Upper lobe of left lung (tissue), 6 donors: ENCODE measurements around the gene TCERG1. TPM values are rescaled to one million over a fixed set of nuclear protein-coding genes. Genes with fewer than 3 reads are reported as not detected.
A peak's percentile ranks its signal among the peaks of the same experiment; 100 is the strongest.

Experiments
- ATAC-seq, 2 donors: fragments of 200-7000 bp; cut with Tn5 transposase; one replicate each; pipeline ENCODE4 v1.9.1; 2022; ENCODE audit warnings: mild to moderate bottlenecking in 2 of 2, moderate library complexity in 2 of 2; ENCODE audit not compliant: low FRiP score in 2 of 2
- DNase-seq, 2 donors: peaks; one replicate each; pipeline ENCODE4 v3.0.0-alpha.2; 2019 to 2020
- H3K27ac ChIP-seq, 4 donors: fragments of 200-600 bp; sonication (generic); one replicate each; pipeline ENCODE4 v1.5.1; 2016 to 2019
- H3K27me3 ChIP-seq, 4 donors: fragments of 200-600 bp; sonication (generic); one replicate each; pipeline ENCODE4 v1.5.1; 2017 to 2019
- H3K36me3 ChIP-seq, 4 donors: fragments of 200-600 bp; sonication (generic); one replicate each; pipeline ENCODE4 v1.5.1; 2016 to 2019
- H3K4me1 ChIP-seq, 4 donors: fragments of 200-600 bp; sonication (generic); one replicate each; pipeline ENCODE4 v1.5.1; 2018 to 2019
- H3K4me3 ChIP-seq, 4 donors: fragments of 200-600 bp; sonication (generic); one replicate each; pipeline ENCODE4 v1.5.1; 2017 to 2019; ENCODE audit warnings: mild to moderate bottlenecking in 2 of 4, moderate library complexity in 1 of 4
- H3K9me3 ChIP-seq, 4 donors: fragments of 200-600 bp; sonication (generic); one replicate each; pipeline ENCODE4 v1.5.1; 2018 to 2019
- CTCF ChIP-seq, 6 experiments: fragments of 450-650 bp in 4 of 6; fragments of 200-600 bp in 2 of 6; sonication (generic) in 2 of 6; IDR thresholded peaks; one replicate each; pipeline ENCODE4 v1.5.1; 2016 to 2019; ENCODE audit warnings: antibody characterized with exemption in 6 of 6
- EP300 ChIP-seq, 4 donors: sonication (generic); formaldehyde crosslinking; IDR thresholded peaks; one replicate each; pipeline ENCODE4 v1.5.1; 2017; ENCODE audit warnings: antibody characterized with exemption in 4 of 4, control low read depth in 2 of 4
- POLR2A ChIP-seq, 4 donors: fragments of 450-650 bp; IDR thresholded peaks; one replicate each; pipeline ENCODE4 v1.5.1; 2016 to 2017; ENCODE audit warnings: antibody characterized with exemption in 4 of 4, mild to moderate bottlenecking in 2 of 4
- POLR2AphosphoS5 ChIP-seq, 2 donors: sonication (generic); formaldehyde crosslinking; IDR thresholded peaks; one replicate each; pipeline ENCODE4 v1.5.1; 2017; ENCODE audit warnings: antibody characterized with exemption in 2 of 2
- WGBS, 2 donors: methylation state at CpG; one replicate each; pipeline ENCODE4 v1.1.5; 2017 to 2018; 5-methylcytosine and 5-hydroxymethylcytosine counted together
- total RNA-seq, 6 donors: library from RNA; depleted of rRNA in 4 of 6; stranded (reverse); fragments of >200 nt in 4 of 6; gene quantifications; one replicate each; pipeline versions ENCODE4 v1.1.0 to v1.2.1, GENCODE V29; 2016 to 2021
- donor health status: DM: no; HTN: no; CAD: no; lungs with moderate emphysema.
- donor health status: DM: no; HTN: yes; CAD: no; lungs with severe emphysema.

Gene TCERG1
- total RNA-seq, 6 donors from 2014 or later = 34.3 to 110 (median 53.3) TPM

- 64 to 75% methylated on average over 3 of the region's 3 CpGs for WGBS, 2 donors
- H3K4me3 ChIP-seq = no peak overlapping the region
Measured at GRCh38 chr5:146450002-146450401, 2.9 kb downstream of the TCERG1 start.

GRCh38 chr5:146451411-146451810 lies 4.3 kb downstream of the TCERG1 start:
- Histone ChIP-seq H3K9me3 (no peaks in the 10 kb centered on the region), H3K4me3 (no peak overlapping the region), H3K27me3 (no peaks in the 10 kb centered on the region), H3K36me3 (peaks cover 0 to 15% (median 6%) of the 10 kb centered on the region in 4 donors), H3K4me1 (peaks cover 15 to 36% (median 20%) of the 10 kb centered on the region in 4 donors), H3K27ac (no peak overlapping the region)
- WGBS, 2 donors = 85 to 90% methylated on average over 6 of the region's 6 CpGs
- no peak for ATAC-seq
- TF ChIP-seq POLR2AphosphoS5 (IDR thresholded peaks at IDR 0.05) (no peak), CTCF (IDR thresholded peaks at IDR 0.05) (no peak), EP300 (IDR thresholded peaks at IDR 0.05) (no peak), POLR2A (IDR thresholded peaks at IDR 0.05) (no peak)
- DNase-seq = no peak

More at GRCh38 chr5:146450002-146450401, 2.9 kb downstream of the TCERG1 start:
- peaks cover 0 to 1% (median 0%) of the 10 kb centered on the region in 4 donors for H3K36me3 ChIP-seq
- no peaks in the 10 kb centered on the region for H3K27me3 ChIP-seq
- no peaks in the 10 kb centered on the region for H3K9me3 ChIP-seq
- no peak for ATAC-seq
- TF ChIP-seq POLR2A (IDR thresholded peaks at IDR 0.05) (no peak), EP300 (IDR thresholded peaks at IDR 0.05) (no peak), POLR2AphosphoS5 (IDR thresholded peaks at IDR 0.05) (no peak), CTCF (IDR thresholded peaks at IDR 0.05) (no peak)
- no peak overlapping the region for H3K27ac ChIP-seq
- no peak for DNase-seq
- H3K4me1 ChIP-seq = peaks cover 15 to 36% (median 20%) of the 10 kb centered on the region in 4 donors

- WGBS, 2 donors = 83 to 88% methylated on average over 2 of the region's 2 CpGs
- Histone ChIP-seq H3K4me1 (no peaks in the 10 kb centered on the region), H3K27ac (no peak overlapping the region), H3K9me3 (no peaks in the 10 kb centered on the region), H3K4me3 (no peak overlapping the region), H3K36me3 (peaks cover 22 to 65% (median 45%) of the 10 kb centered on the region in 4 donors), H3K27me3 (no peaks in the 10 kb centered on the region)
- DNase-seq = no peak
- no peak for ATAC-seq
- TF ChIP-seq POLR2A (IDR thresholded peaks at IDR 0.05) = no peak
- TF ChIP-seq CTCF (IDR thresholded peaks at IDR 0.05) = no peak
- no peak for TF ChIP-seq EP300 (IDR thresholded peaks at IDR 0.05)
Measured at GRCh38 chr5:146457431-146457830, 10.3 kb downstream of the TCERG1 start.

- ATAC-seq (no peak), DNase-seq (peak in 1 of 2 donors; percentile 66)
- no peak overlapping the region for H3K4me3 ChIP-seq
- H3K27me3 ChIP-seq = no peaks in the 10 kb centered on the region
- H3K4me1 ChIP-seq = no peaks in the 10 kb centered on the region
- no peaks in the 10 kb centered on the region for H3K9me3 ChIP-seq
- 97% methylated on average over 3 to 5 of the region's 5 CpGs for WGBS, 2 donors
- no peak overlapping the region for H3K27ac ChIP-seq
- no peak for TF ChIP-seq POLR2A (IDR thresholded peaks at IDR 0.05)
- no peak for TF ChIP-seq CTCF (IDR thresholded peaks at IDR 0.05)
- TF ChIP-seq POLR2AphosphoS5 (IDR thresholded peaks at IDR 0.05) = no peak
- no peak for TF ChIP-seq EP300 (IDR thresholded peaks at IDR 0.05)
- H3K36me3 ChIP-seq = peaks cover 29 to 79% (median 51%) of the 10 kb centered on the region in 4 donors
Measured at GRCh38 chr5:146458894-146459293, 11.8 kb downstream of the TCERG1 start.

GRCh38 chr5:146461319-146461718 lies 14.2 kb downstream of the TCERG1 start:
- TF ChIP-seq POLR2AphosphoS5 (IDR thresholded peaks at IDR 0.05) (no peak), POLR2A (IDR thresholded peaks at IDR 0.05) (no peak), EP300 (IDR thresholded peaks at IDR 0.05) (no peak), CTCF (IDR thresholded peaks at IDR 0.05) (no peak)
- DNase-seq (no peak), ATAC-seq (no peak)
- no peaks in the 10 kb centered on the region for H3K4me1 ChIP-seq
- no peaks in the 10 kb centered on the region for H3K27me3 ChIP-seq
- H3K9me3 ChIP-seq = no peaks in the 10 kb centered on the region
- 83 to 89% methylated on average over 1 of the region's 1 CpG for WGBS, 2 donors
- no peak overlapping the region for H3K27ac ChIP-seq
- H3K36me3 ChIP-seq = peaks cover 34 to 82% (median 58%) of the 10 kb centered on the region in 4 donors
- H3K4me3 ChIP-seq = no peak overlapping the region
